HG03469 (cell line): ENCODE measurements around the gene ESR1.

Source experiments
- ATAC-seq: cut with Tn5 transposase; IDR thresholded peaks from one replicate; pipeline ENCODE4 v1.9.1; 2021; ENCODE audit warnings: mild to moderate bottlenecking, moderate library complexity, moderate number of reproducible peaks; ENCODE audit not compliant: unreplicated experiment

ESR1 gene

DNA sequence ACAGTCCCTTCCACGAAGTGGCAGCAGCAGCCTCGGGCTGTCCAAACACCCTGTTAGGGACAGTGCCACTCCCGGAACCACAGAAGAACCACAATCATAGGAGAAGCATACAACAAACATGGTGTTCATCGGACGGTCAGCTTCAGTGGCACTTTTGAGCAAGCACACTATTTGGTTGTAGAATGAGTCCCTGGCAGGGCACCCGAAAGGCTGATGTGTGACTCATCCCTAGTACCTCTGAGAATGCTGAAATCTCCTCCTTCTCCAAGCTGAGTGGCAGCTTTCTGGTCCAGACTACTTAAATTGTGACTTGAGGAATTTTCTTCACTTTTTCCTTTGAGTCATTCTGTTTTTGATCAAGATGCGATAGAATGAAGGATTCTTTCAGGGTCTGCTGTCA is 282.5 kb downstream of the ESR1 start:
- ATAC-seq = no peak

DNA sequence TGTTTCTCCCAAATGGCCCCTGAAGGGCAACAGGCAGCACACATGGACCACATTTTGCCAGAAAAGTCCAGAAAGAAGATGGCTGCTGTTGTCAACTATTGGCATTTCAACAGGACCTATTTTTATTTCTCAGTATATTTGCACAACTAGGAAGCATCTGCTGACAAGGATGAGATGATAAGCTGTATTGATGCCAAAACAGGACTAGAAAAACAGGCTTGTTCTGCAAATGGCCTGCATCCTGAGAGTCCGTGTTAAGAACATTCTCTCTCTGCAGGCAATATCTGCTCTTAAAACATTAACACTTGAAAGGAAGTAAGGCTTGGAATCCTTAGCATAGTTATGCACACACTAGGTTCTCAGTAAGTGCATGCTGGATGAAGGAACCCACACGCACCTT is 283.7 kb downstream of the ESR1 start:
- ATAC-seq = no peak

DNA sequence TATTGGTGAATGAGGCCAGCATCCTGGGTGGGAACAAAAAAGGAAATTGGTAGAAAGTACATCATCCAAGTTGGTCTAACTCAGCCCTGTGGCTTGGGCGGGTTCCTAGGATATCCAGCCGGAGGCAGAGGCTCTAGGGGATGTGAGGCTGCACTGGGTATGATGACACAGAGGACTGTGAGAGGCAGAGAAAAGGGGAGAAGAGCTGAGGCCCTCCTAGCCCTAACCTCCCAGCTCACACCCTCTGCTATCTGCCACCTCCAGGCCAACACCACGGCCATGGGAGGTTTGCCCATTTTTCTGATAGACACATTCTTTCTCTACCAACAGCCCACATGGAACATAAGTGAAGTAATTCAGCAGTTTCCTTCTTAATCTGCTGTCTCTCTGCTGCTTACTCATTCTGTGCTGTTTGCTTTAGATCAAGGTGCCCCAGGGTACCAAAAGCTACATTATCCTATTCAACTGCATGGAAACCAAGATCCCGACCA is 284.4 kb downstream of the ESR1 start:
- no peak for ATAC-seq

DNA sequence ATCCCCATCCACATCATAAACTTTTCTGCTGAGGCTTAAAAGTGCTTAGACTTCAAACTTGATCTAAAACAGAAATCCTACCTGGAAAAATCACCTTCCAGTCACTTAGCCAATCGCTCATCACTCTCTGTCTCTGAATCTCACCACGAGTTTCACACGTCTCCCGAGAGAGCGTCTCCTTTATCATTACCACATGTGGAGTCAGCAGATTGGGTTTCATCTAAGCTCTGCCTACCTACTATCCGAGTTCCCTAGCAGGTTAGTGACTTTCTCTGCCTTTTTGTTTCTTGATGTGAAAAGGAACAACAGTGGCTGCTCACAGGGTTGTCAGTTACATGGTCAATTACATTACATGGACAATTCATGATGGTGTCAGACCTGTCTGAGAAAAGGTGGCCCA is 286.2 kb downstream of the ESR1 start:
- no peak for ATAC-seq

DNA sequence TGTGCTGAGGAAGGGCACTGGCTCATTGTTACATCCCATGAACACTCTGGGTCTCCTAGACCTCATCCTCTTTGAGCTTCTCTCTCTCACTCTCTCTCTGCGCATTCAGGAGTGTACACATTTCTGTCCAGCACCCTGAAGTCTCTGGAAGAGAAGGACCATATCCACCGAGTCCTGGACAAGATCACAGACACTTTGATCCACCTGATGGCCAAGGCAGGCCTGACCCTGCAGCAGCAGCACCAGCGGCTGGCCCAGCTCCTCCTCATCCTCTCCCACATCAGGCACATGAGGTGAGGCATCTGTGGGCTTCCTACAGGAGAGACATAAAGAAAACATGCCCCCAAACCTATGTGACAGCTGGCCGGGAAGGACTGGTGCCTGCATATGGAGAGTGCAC is 286.8 kb downstream of the ESR1 start:
- ATAC-seq = no peak

DNA sequence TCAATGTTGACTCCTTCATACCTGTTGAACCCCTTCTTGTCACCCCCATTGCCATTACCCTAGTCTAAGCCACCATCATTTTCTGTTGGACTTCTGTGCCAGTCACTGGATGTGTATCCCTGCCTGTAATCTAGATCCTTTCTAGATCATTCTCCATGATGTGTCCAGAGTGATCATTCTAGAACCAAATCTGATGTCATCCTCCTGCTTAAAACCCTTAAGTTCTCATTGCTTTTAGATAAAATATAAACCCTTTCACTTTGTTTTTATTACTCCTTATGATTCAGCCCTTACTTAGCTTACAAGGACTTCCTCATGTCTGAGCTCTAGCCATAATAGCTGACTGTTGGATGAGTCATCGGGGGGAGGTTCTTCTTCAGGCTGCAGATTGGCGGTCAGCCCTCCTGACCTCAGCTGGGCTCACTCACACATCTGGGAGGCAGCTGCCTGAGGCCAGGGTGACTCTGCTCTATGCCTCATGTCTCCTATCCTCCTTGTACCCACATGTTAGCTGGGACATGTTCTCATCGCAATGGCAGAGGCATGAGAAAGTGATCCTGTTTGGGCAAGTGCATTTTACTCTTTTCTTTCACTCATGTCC is 287.6 kb downstream of the ESR1 start:
- no peak for ATAC-seq

DNA sequence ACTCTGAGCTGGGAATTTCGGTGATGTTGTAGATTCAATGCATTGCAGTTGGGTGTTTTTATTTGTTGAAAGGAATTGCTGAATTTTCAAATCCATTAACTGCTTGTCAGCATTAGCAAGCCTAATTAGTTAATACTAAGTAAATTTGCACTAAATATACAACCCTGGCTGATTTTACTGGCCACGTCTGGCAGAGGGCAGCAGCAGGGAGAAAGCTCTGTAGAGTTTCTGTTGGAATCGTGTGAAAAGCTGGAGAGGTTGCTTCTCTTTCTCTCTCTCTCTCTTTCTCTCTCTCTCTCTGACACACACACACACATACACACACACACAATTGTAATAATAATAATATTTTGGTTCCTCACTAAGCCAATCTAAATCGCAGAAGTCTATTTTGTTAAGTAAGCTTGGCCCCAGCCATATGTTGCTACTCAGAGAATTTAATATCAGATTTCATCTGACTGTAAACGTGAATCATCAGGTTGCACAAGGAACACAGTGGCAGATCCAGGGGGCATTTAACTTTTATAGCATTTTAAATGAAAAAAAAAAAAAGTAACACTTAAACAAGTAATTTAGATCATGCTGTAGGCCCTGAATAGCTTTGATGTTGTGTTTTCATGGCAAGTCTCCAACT is 289.5 kb downstream of the ESR1 start:
- ATAC-seq = no peak

DNA sequence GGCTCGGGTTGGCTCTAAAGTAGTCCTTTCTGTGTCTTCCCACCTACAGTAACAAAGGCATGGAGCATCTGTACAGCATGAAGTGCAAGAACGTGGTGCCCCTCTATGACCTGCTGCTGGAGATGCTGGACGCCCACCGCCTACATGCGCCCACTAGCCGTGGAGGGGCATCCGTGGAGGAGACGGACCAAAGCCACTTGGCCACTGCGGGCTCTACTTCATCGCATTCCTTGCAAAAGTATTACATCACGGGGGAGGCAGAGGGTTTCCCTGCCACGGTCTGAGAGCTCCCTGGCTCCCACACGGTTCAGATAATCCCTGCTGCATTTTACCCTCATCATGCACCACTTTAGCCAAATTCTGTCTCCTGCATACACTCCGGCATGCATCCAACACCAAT is 291.2 kb downstream of the ESR1 start:
- no peak for ATAC-seq

DNA sequence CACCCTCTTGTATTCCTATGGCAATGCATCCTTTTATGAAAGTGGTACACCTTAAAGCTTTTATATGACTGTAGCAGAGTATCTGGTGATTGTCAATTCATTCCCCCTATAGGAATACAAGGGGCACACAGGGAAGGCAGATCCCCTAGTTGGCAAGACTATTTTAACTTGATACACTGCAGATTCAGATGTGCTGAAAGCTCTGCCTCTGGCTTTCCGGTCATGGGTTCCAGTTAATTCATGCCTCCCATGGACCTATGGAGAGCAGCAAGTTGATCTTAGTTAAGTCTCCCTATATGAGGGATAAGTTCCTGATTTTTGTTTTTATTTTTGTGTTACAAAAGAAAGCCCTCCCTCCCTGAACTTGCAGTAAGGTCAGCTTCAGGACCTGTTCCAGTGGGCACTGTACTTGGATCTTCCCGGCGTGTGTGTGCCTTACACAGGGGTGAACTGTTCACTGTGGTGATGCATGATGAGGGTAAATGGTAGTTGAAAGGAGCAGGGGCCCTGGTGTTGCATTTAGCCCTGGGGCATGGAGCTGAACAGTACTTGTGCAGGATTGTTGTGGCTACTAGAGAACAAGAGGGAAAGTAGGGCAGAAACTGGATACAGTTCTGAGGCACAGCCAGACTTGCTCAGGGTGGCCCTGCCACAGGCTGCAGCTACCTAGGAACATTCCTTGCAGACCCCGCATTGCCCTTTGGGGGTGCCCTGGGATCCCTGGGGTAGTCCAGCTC is 292.1 kb downstream of the ESR1 start:
- no peak for ATAC-seq

DNA sequence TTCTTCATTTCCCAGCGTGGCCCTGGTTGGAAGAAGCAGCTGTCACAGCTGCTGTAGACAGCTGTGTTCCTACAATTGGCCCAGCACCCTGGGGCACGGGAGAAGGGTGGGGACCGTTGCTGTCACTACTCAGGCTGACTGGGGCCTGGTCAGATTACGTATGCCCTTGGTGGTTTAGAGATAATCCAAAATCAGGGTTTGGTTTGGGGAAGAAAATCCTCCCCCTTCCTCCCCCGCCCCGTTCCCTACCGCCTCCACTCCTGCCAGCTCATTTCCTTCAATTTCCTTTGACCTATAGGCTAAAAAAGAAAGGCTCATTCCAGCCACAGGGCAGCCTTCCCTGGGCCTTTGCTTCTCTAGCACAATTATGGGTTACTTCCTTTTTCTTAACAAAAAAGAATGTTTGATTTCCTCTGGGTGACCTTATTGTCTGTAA is 292.7 kb downstream of the ESR1 start:
- ATAC-seq = no peak

DNA sequence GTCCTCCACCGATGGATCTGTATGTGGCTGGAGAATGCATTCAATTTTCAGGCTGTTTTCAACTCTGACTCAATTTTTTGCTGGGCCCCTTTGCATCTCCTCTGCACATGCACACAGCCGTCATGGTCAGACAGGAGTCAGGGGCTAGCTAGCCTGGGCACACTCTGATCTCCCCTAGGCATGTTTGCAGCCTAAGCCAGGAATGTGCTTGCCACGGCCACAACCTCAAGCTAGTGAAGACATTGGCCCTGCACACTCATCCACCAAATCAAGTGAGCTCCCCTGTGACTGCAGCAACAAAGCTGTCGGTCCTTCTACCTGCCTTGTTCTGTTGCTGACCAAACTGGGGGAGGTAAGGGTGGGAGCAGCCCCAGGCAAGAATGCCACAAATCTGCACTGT is 300.5 kb downstream of the ESR1 start:
- ATAC-seq = no peak

DNA sequence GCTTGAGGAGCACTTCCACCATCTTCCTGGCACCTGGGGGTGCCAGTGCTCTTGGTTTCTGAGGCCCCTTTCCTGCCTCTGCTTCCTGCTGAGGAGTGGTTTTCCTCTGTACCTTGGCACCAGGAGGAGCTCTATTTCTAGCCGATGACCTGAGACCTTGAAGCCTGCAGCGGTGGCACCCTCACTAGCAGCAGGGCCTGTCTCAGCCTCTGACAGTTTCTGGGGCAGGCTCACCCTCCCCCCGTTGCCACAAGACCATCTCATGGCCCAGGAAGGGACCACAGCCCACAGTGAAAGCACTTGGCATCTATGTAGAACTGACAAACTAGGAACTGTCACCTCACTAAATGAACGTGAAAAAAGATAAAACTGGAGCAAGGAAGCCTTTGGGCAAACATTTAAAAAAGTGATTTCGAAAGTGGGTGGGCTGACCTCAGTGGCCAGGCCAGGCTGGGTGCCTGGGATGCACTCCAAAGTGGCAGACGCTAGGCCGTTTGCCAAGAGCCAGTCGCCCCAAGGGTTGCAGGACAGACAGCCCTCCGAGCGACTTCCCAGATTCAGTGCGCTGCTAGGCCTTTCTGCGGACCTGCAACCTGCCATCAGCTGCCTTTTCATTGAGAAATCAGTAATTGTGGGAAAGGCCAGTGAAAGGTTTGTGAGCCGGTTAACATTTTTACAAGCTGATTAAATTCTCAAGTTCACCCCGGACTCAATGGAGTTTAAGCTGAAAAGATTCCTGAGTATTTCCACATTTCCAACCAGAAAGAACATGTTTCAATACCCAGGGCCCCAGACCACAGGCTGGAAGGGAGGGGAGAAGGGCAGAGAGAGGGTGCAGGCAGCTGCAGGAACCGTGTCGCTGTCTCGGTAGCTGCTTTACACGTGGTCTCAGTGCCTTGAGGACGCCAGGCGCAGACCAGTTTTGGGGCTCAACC is 303.7 kb downstream of the ESR1 start:
- ATAC-seq = no peak

DNA sequence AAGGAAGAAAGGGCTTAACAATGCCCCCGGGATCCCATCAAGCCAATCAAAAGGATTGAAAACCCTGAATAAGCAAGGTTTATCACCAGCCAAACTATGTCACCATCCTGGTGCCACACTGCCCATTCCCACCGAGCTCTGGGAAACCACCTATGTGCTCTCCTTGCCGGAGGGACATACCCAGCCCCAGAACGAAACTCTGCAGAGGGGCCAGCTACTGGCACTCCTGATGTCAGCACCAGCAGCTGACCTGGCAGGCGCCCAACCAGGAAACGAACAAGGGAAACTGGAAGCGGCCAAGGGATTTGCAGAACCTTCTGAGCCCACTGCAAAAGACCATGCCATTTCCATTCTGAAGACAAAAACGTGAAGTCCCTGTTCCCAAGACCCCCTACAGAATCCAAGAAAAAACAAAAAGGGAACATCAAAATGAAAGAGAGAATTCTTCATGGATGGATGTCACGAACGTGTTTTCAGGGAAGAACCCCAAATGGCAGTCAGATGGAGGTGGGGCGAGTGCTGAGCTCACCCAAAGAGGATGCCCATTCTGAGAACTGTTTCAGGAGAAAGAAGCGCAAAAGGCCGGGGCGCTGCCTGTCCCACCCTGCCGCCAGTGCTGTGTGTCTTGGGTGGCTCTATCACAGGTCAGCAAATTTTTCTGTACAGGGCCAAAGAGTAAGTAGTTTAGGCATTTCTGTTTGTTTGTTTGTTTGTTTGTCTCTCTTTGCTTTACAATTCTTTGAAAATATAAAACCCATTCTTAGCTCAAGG is 305.2 kb downstream of the ESR1 start:
- no peak for ATAC-seq

DNA sequence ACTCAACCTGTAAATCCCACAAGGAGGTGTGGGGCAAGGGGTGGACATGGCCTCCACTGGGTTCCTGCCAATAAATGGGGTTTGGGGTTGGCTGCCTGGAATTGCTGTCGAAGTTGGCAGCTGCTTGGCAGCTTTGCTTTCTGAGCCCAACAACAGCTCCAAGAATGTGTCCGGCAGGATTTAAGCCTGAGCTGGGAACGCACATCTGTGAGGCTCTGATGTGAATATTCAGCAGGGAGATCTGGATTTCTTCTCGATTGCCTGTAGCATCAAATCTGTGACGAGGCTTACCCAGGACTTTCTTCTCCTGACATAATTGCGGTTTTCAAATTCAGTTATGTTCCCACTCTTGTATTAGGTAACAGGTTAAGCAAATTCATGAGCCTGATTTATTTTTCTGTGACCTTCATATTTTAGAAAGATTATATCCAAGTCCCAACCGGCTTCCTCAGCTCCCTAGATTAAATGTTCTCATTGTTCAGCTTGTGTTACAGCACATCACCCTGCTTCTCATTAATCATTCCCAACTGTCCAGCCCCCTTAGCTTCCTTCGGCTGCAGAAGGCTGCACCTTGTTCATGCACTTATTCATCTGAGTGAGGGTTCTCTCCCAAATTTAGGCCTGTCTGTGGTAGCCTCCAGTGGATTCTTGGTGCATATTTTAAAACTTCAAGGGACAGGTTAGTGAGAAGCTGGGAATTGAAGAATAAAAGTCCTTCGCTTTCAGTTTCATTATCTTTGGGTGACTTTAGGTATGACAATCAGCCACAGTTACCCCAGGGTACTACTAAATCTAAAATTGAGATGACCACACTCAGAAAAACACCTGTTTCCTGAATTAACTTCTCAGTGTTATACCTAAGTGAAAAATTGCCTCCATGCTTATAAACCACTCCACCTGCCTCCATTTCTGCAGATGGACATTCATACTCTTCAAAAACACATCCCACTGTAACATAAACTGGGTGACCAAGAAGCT is 310.0 kb downstream of the ESR1 start:
- ATAC-seq = peak; percentile 81

DNA sequence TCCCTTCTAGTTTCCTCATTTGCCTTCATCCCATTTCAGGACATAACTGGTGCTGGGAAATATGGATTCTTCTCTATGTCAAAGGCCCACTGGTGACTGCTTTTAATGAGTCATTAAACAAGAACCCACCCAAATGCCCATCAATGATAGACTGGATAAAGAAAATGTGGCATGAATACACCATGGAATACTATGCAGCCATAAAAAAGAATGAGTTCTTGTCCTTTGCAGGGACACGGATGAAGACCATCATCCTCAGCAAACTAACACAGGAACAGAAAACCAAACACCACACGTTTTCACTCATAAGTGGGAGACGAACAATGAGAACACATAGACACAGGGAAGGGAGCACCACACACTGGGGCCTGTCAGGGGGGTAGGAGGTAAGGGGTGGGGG is 310.7 kb downstream of the ESR1 start:
- no peak for ATAC-seq

DNA sequence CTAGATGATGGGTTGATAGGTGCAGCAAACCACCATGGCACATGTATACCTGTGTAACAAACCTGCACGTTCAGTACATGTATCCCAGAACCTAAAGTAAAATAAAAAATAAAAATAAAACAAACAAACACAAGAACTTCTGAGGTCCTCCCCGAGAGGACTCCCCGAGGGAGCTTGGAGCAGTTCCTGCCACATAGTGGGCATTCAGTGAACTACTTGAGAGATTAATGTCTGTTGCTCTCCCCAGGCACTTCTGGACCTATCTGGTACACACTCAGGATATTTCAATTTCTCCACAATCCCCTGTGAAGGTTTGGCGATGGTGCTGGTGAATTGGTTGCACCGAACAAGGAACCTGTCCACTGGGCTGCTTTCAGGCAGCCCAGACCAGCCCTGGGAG is 311.2 kb downstream of the ESR1 start:
- no peak for ATAC-seq

DNA sequence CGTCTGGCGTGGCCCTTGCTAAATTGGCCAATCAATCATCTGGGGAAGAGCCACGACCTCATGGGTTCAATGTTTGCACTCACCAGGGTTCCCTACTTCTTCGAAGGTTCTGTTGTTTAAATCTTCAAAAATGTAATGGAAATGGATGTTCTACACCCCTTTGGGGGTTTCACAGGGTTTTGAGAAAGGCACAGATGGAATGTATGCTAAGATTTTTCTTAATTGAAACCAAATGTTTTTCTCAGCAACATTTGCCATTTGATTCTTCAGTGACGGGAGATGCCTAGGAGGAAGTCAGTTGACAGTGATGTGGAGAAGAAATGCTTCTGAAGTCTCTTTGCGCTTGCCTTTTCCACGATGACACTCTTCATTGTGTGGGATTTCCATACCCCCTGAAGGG is 312.3 kb downstream of the ESR1 start:
- ATAC-seq = no peak

DNA sequence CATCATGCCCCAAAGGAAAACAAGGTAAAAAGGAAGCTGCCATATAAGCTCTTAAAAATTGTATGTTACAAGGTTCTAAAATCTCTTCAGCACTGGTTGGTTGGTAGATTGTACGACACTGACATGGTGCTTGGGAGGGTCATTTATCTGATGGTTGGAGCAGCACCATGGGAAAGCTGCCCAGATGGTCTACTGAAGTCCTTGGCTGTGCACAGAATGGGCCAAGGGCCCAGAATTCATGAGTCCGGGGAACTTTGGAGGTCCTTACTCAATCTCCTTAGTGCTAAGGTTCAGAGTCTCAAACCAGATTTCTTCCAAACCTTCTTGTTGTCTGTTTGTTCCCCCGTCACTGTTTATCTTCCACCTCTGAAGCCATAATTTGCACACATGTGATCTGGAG is 314.4 kb downstream of the ESR1 start:
- no peak for ATAC-seq

DNA sequence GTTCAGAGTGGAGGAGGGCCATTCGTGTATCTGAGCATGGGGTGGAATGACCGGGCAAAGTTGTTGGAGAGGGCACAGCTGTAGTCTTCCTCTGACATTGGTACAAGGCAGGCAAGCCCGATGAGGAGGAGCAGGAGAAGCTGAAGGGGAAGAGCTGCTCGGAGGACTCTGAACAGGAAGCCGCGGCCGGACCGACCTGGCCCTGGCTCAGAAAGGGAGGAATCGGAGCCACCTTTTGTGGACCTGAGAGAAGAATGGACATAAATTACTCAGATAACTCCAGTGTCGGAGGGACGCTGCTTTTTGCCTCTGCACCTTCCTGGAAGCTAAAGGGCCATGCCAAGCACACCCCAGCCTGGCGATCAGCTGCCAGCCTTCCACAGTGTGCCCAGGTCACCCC is 315.0 kb downstream of the ESR1 start:
- ATAC-seq = no peak
